Measurements from ENCODE around the gene PRSS48. TPM values are rescaled to one million over a fixed set of nuclear protein-coding genes. Genes with fewer than 3 reads are reported as not detected.

The PRSS48 gene
- total and polyA plus RNA-seq, 2 of the 4 experiments (the other 2 are of a cell fraction), result not detected

GRCh38 chr4:151259752-151260151, 17.2 kb upstream of the PRSS48 start:
- H2BK5ac ChIP-seq (ENCODE audit: low read depth, low read length, poor library complexity, severe bottlenecking), result no peak overlapping the region
- no peak for TF ChIP-seq RAD21 (IDR thresholded peaks at IDR 0.05; ENCODE audit: low read length)
- TF ChIP-seq ELK1 (IDR thresholded peaks at IDR 0.05; ENCODE audit: borderline replicate concordance, low read depth, low read length), result no peak
- TF ChIP-seq FOS (IDR thresholded peaks at IDR 0.05; ENCODE audit: low read depth, low read length), result no peak
- no peak for TF ChIP-seq CEBPB (IDR thresholded peaks at IDR 0.05; ENCODE audit: low read depth, low read length)
- TF ChIP-seq MAFK (IDR thresholded peaks at IDR 0.05; ENCODE audit: low read depth, low read length), result no peak
- no peak for TF ChIP-seq CHD1 (IDR thresholded peaks at IDR 0.05; ENCODE audit: low read depth, low read length)
- TF ChIP-seq USF2 (IDR thresholded peaks at IDR 0.05; ENCODE audit: low read depth, low read length), result no peak
- no peak for TF ChIP-seq NFE2L2 (IDR thresholded peaks at IDR 0.05; ENCODE audit: low read depth, low read length)
- TF ChIP-seq SMC3 (IDR thresholded peaks at IDR 0.05; ENCODE audit: low read depth, low read length), result no peak
- TF ChIP-seq RCOR1 (IDR thresholded peaks at IDR 0.05; ENCODE audit: insufficient replicate concordance, low read length), result no peak
- TF ChIP-seq MXI1 (IDR thresholded peaks at IDR 0.05; ENCODE audit: borderline replicate concordance, low read depth, low read length), result no peak
- no peak for TF ChIP-seq MAZ (IDR thresholded peaks at IDR 0.05; ENCODE audit: borderline replicate concordance, low read depth, low read length)
- no peak for TF ChIP-seq BHLHE40 (IDR thresholded peaks at IDR 0.05; ENCODE audit: low read depth, low read length)
- TF ChIP-seq RFX5 (IDR thresholded peaks at IDR 0.05; ENCODE audit: low read depth, low read length), result no peak
- no peaks in the 10 kb centered on the region for H3K9me3 ChIP-seq (ENCODE audit: control insufficient read depth, insufficient read depth, low read length)
- no peak overlapping the region for H3K56ac ChIP-seq (ENCODE audit: extremely low read depth, insufficient read depth, low read length)
- dilution Hi-C loops (cut with HindIII; ENCODE audit: low sequenced_read_pairs, unreplicated experiment), result no loop called here
- no peaks in the 10 kb centered on the region for H3K4me1 ChIP-seq (ENCODE audit: control insufficient read depth, insufficient read depth, low read length)
- H2BK20ac ChIP-seq (ENCODE audit: low read depth, low read length), result no peak overlapping the region
- WGBS, 2 experiments (ENCODE audit: extremely low coverage in 2 of 2, insufficient read length in 1 of 2), result 60% methylated on average over 1 of the region's 1 CpG; no CpG with 5 or more reads in 1 of the 2 experiments
- H4K20me1 ChIP-seq (ENCODE audit: insufficient read depth, low read length), result no peaks in the 10 kb centered on the region
- no peak overlapping the region for H2AK9ac ChIP-seq (replicated peaks; ENCODE audit: low read depth, low read length, poor library complexity)
- no peak overlapping the region for H3K23ac ChIP-seq (ENCODE audit: low read depth, low read length)
- no peaks in the 10 kb centered on the region; a peak in 1 of 4 replicates for H3K79me1 ChIP-seq (ENCODE audit: low read depth in 1 of 2, low read length in 2 of 2)
- H2AFZ ChIP-seq (replicated peaks; ENCODE audit: low read length, poor library complexity), result no peak overlapping the region
- H3K9me1 ChIP-seq (ENCODE audit: insufficient read depth, low read length), result no peaks in the 10 kb centered on the region
- no peak overlapping the region for H2BK120ac ChIP-seq (ENCODE audit: low read depth, low read length)
- CTCF ChIA-PET, result no interaction called here
- ATAC-seq (ENCODE audit: low read depth) (no peak), DNase-seq (no peak)
- H3K27ac ChIP-seq (ENCODE audit: insufficient read depth, low read length), result no peak overlapping the region
- POLR2A ChIA-PET (ENCODE audit: unreplicated experiment), result no interaction called here
- H3K9ac ChIP-seq (ENCODE audit: low read depth, low read length), result no peak overlapping the region
- BruUV-seq (replicated peaks), result no TSS peak
- H3K14ac ChIP-seq (replicated peaks; ENCODE audit: low read depth, low read length), result no peak overlapping the region
- H4K5ac ChIP-seq (ENCODE audit: low read depth, low read length), result no peak overlapping the region
- H3K27me3 ChIP-seq (ENCODE audit: control insufficient read depth, insufficient read depth, low read length), result no peaks in the 10 kb centered on the region
- no peak overlapping the region for H3K4me2 ChIP-seq (ENCODE audit: low read depth, low read length)
- H3K4ac ChIP-seq (ENCODE audit: low read depth, low read length), result no peak overlapping the region
- H3K18ac ChIP-seq (ENCODE audit: low read depth, low read length), result no peak overlapping the region
- intact Hi-C loops (cut with micrococcal nuclease), result no loop called here
- no peak overlapping the region for H3K4me3 ChIP-seq (ENCODE audit: insufficient read depth, low read depth, low read length)
- no peak overlapping the region for H2AK5ac ChIP-seq (ENCODE audit: low read depth, low read length)
- H3K36me3 ChIP-seq (ENCODE audit: control insufficient read depth, insufficient read depth, low read length), result no peaks in the 10 kb centered on the region
- H4K91ac ChIP-seq (ENCODE audit: insufficient read depth, low read depth, low read length), result no peak overlapping the region
- in situ Hi-C loops (cut with MboI; ENCODE audit: low sequenced_read_pairs), result no loop called here
- H2BK15ac ChIP-seq (ENCODE audit: low read depth, low read length), result no peak overlapping the region
- H4K8ac ChIP-seq (ENCODE audit: low read depth in 2 of 2, low read length in 2 of 2), result no peak overlapping the region

Data from IMR-90 (cell line).